ENCODE results near the gene CRX. TPM values are rescaled to one million over a fixed set of nuclear protein-coding genes. Genes with fewer than 3 reads are reported as not detected.

The CRX gene
- total RNA-seq, 1 donor = not detected

DNA sequence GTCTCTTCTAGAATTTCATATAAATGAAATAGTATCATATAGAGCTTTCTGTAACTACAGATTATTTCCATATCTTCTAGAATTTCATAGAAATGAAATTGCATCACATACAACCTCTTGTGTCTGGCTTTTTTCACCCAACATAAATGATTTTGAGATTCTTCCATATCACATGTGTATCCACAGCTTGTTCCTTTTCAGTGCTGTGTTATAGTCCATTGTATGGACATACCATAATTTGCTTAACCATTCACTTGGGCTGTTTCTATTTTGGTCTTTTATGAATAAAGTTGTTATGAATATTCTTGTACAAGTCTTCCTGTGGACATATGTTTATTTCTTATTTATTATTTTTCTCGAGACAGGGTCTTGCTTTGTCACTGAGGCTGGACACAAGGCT lies 29.1 kb upstream of the CRX start:
- no peaks in the 10 kb centered on the region for H3K27me3 ChIP-seq (ENCODE audit: insufficient read depth, low read length)
- H4K20me1 ChIP-seq (ENCODE audit: insufficient read depth, low read length) = no peaks in the 10 kb centered on the region
- TF ChIP-seq, protein P1, sequence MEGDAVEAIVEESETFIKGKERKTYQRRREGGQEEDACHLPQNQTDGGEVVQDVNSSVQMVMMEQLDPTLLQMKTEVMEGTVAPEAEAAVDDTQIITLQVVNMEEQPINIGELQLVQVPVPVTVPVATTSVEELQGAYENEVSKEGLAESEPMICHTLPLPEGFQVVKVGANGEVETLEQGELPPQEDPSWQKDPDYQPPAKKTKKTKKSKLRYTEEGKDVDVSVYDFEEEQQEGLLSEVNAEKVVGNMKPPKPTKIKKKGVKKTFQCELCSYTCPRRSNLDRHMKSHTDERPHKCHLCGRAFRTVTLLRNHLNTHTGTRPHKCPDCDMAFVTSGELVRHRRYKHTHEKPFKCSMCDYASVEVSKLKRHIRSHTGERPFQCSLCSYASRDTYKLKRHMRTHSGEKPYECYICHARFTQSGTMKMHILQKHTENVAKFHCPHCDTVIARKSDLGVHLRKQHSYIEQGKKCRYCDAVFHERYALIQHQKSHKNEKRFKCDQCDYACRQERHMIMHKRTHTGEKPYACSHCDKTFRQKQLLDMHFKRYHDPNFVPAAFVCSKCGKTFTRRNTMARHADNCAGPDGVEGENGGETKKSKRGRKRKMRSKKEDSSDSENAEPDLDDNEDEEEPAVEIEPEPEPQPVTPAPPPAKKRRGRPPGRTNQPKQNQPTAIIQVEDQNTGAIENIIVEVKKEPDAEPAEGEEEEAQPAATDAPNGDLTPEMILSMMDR (IDR thresholded peaks at IDR 0.05; ENCODE audit: extremely low read depth, low read depth, low read length) = no peak
- no peak overlapping the region for H3K4me3 ChIP-seq (ENCODE audit: insufficient read depth, low read length)
- H3K4me1 ChIP-seq (ENCODE audit: insufficient read depth, low read length) = no peaks in the 10 kb centered on the region
- no peak overlapping the region for H2AFZ ChIP-seq (ENCODE audit: low read length)
- H3K4me2 ChIP-seq (ENCODE audit: insufficient read depth, low read length) = no peak overlapping the region
- no peaks in the 10 kb centered on the region for H3K9me3 ChIP-seq (ENCODE audit: low read depth, low read length)
- no peak overlapping the region for H3K27ac ChIP-seq (ENCODE audit: low read depth, low read length)
- H3K79me2 ChIP-seq (ENCODE audit: insufficient read depth, low read length) = no peaks in the 10 kb centered on the region
- no peaks in the 10 kb centered on the region for H3K36me3 ChIP-seq (ENCODE audit: insufficient read depth, low read length)
- no peak for DNase-seq (ENCODE audit: insufficient read length, low spot score, missing footprints)

- Histone ChIP-seq H3K79me2 (ENCODE audit: insufficient read depth, low read length) (no peaks in the 10 kb centered on the region), H3K4me2 (ENCODE audit: insufficient read depth, low read length) (no peak overlapping the region), H3K4me1 (ENCODE audit: insufficient read depth, low read length) (no peaks in the 10 kb centered on the region), H3K9me3 (ENCODE audit: low read depth, low read length) (no peaks in the 10 kb centered on the region), H3K4me3 (ENCODE audit: insufficient read depth, low read length) (no peak overlapping the region), H3K36me3 (ENCODE audit: insufficient read depth, low read length) (no peaks in the 10 kb centered on the region), H3K27ac (ENCODE audit: low read depth, low read length) (no peak overlapping the region), H4K20me1 (ENCODE audit: insufficient read depth, low read length) (no peaks in the 10 kb centered on the region), H2AFZ (ENCODE audit: low read length) (no peak overlapping the region), H3K27me3 (ENCODE audit: insufficient read depth, low read length) (no peaks in the 10 kb centered on the region)
- DNase-seq (ENCODE audit: insufficient read length, low spot score, missing footprints) = no peak
- TF ChIP-seq, protein P1 (IDR thresholded peaks at IDR 0.05; ENCODE audit: extremely low read depth, low read depth, low read length) = no peak
These were observed 27.2 kb upstream of the CRX start for GRCh38 chr19:47794526-47794925.

DNA sequence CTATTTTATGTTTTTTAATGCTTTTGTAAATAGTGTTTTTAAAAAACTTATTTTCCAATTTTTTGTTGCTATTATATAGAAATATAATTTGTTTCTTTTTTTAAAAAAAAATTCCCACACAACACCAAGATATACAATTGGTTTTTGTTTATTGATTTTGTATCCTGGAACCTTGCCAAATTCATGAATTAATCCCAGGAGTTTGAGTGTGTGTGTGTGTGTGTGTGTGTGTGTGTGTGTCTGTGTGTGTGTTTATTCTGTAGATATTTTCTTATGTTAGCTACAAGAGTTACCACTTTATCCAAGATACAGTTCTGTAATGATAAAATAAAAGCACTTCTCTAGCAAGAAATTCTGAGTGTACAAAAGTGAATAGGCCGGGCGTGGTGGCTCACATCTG lies 25.0 kb upstream of the CRX start:
- Histone ChIP-seq H4K20me1 (ENCODE audit: insufficient read depth, low read length) (no peaks in the 10 kb centered on the region), H3K4me1 (ENCODE audit: insufficient read depth, low read length) (no peaks in the 10 kb centered on the region), H2AFZ (ENCODE audit: low read length) (no peak overlapping the region), H3K4me2 (ENCODE audit: insufficient read depth, low read length) (no peak overlapping the region), H3K9me3 (ENCODE audit: low read depth, low read length) (peaks cover 3% of the 10 kb centered on the region), H3K79me2 (ENCODE audit: insufficient read depth, low read length) (no peaks in the 10 kb centered on the region), H3K27me3 (ENCODE audit: insufficient read depth, low read length) (no peaks in the 10 kb centered on the region), H3K4me3 (ENCODE audit: insufficient read depth, low read length) (no peak overlapping the region), H3K36me3 (ENCODE audit: insufficient read depth, low read length) (no peaks in the 10 kb centered on the region), H3K27ac (ENCODE audit: low read depth, low read length) (no peak overlapping the region)
- TF ChIP-seq, protein P1 (IDR thresholded peaks at IDR 0.05; ENCODE audit: extremely low read depth, low read depth, low read length) = no peak
- no peak for DNase-seq (ENCODE audit: insufficient read length, low spot score, missing footprints)

DNA sequence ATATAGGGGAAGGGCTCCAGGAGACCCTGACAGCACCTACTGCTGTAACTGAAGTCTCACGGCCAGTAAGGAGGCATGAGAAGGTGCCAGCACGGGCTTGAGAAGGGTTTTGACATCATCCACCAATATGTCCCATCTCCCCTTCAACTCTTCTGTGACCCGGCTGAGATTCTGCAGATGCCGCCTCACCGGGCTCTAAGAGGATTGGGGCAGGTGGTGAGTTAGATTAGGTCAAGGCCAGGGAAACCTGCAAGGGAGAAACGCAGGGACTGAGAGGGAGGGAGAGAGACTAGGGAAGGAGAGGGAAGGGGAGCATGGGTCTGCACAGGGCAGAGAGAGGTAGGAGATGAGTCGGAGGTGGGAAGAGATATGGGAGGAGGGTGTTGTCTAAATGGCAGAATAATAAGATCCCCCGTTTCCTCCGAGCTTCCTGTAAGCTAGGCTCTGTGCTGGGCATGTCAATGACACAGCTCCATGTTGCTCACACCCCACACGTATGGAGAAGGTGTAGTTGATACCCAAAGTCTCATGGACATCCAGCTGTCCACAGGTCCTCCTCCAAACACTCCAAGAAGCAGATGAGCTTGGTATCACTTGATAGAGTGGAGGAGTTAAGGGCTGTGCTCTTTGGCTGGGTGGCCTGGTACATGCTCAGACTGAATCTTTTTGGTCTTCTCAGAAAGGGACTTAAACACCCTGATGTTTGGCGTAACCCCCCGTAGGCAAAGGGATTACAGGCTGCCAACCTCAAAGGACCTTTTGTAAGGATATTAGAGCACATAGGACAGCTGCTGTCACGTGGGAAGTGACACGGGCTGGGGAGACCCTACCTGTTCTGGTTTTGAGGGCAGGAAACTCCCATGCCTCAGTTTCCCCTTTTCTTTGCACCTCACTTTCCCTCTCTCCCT lies 23.5 kb upstream of the CRX start:
- Histone ChIP-seq H3K4me1 (ENCODE audit: insufficient read depth, low read length) (no peaks in the 10 kb centered on the region), H3K4me3 (ENCODE audit: insufficient read depth, low read length) (no peak overlapping the region), H3K4me2 (ENCODE audit: insufficient read depth, low read length) (no peak overlapping the region), H3K36me3 (ENCODE audit: insufficient read depth, low read length) (no peaks in the 10 kb centered on the region), H3K79me2 (ENCODE audit: insufficient read depth, low read length) (no peaks in the 10 kb centered on the region), H3K27ac (ENCODE audit: low read depth, low read length) (no peak overlapping the region), H3K27me3 (ENCODE audit: insufficient read depth, low read length) (no peaks in the 10 kb centered on the region), H2AFZ (ENCODE audit: low read length) (no peak overlapping the region), H4K20me1 (ENCODE audit: insufficient read depth, low read length) (no peaks in the 10 kb centered on the region), H3K9me3 (ENCODE audit: low read depth, low read length) (peaks cover 3% of the 10 kb centered on the region)
- peak; percentile 37 for DNase-seq (ENCODE audit: insufficient read length, low spot score, missing footprints)
- TF ChIP-seq, protein P1 (IDR thresholded peaks at IDR 0.05; ENCODE audit: extremely low read depth, low read depth, low read length) = no peak
